IPS-NIHi11 (cell line): ENCODE results near the gene ANO2.
A peak's percentile ranks its signal among the peaks of the same experiment; 100 is the strongest.

Experiments used
- DNase-seq: peaks from one replicate; pipeline ENCODE4 v3.0.0; 2012; ENCODE audit warnings: mixed read lengths, low spot score

Gene ANO2

DNA sequence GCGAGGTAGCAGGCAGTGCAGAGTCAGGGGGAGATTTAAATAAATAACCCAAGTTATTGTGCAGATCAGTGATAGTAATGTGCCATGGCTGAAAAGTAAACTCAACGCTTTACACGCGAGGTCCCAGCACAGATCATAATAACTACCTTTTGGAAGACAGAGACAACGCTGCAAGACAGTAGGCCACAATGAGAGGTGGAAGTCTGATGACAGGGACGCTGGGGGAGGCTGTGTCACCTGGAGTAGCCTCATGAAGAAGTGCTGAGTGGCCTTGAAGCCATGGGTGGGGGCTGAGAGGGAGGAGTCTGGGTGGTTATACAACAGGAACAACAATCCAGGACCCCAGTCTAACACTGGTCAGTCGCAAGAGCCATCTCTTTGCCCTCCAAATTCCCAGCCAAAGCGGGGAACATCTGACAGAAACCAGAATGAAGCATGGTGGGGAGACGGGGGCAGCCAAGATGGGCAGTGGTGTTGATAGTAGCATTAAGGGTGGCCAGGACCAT lies 28.2 kb downstream of the ANO2 start:
- no peak for DNase-seq

DNA sequence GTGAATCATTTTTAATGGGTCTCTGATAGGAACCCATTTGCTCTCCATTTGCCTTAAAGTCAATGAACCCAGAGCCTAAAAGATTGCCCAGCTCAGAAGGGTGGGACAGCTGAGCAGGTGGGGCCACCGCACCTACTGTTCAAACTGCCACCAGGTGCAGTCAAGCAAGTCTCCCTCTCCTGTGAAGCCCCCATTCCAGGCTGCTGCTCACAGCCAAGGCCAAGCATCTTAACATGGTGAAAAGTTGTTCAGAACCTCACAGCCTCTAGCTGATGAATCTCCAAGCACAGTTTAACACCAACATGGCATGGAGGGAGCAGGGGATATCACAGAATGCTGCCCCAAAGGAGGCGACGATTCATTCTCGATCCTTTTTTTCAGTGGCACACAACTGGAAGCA lies 29.5 kb downstream of the ANO2 start:
- DNase-seq, result no peak

DNA sequence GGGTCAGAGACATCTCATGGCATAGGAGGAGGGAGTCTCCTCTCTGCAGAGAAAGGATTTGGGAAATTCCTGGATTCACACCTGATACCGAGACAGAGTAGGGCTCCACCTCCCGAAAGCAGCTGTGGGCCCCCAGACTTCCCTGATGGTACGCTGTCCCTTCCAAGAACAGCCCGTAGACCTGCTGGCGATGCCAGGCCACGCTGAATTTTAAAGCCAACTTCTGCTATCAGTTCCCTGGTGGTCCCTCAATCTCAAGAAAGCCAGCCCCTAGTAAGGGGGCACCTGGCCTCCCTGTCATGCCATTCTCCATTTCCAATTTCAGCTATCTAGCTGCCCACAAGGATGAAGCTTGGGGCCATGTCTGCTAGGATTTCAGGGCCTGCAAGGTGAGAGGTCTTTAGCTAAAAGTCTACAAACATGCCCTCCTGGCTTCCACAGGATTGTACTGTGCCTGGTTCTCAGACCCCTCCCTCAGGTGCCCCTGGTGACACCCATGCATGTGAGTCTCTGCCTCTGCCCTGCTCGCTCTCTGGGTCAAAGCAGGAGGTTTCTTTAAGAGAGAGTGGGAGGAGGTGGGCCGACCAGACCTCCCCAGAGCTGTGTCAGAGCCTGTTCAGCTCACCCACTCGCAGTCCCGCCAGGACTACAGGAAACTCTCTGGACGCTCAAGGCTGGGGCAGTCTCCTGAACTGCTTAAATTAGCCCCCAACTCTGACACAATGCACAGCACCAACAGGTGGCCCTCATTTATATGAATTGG lies 30.5 kb downstream of the ANO2 start:
- DNase-seq, result no peak

DNA sequence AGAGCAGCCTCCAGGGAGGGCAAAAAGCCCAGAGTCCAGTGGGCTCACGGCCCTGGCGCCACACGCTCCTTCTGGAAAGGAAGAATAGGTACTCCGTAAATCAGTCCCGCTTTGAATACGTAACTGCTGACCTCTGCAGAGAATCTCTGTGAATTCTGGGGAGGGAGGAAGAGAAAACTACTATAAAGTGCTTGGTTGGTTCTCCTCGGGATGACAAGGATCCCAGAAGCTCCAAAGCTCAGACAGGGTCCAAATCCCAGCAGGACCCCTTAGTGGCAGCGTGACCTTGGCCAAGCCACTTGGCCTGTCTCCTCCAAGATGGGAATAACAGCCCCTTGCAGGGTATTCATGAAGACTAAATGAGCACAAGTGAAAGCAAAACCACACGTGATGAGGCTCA lies 31.7 kb downstream of the ANO2 start:
- no peak for DNase-seq

DNA sequence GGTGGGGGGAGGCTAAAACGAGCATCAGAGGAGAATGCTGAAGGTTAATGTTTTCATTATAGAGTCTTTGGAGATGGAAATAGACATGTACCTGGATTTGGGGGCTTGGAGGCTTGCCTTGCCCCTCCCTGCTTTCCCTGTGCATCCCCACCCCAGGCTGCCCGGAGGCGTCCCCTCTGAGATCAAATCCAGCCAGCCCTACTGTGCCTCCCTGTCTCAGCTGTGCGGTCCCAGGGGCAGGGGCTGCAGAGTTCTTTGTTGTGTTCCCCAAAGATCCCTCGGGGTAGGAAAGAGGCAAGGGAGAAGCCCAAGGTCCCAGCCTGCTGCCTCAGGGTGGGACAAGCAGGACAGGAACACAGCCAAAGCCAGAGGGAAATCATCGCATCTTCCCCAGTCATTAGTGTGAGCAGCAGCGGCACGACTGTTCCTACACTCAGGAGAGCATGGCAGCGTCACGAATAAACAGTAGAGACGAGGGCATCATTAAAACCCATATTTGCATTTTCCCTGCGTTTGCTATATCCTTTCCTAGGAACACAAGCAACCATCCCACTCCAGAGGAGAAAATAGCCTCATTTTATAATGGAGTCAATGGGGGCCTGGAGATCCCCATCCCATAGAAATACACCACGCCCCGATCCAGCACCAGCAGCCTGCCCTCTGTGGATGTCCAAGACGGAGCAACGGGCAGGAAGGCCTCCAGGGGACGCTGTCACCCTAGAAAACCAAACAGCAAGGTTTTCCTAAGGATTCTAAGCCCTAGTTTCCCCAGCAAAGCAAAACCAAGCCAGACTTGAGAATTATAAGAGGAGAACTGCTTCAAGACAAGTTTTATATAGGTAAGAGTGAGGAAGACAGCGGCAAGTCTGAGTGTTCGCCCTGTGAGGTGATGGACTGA lies 32.4 kb downstream of the ANO2 start:
- peak; percentile 78 for DNase-seq

DNA sequence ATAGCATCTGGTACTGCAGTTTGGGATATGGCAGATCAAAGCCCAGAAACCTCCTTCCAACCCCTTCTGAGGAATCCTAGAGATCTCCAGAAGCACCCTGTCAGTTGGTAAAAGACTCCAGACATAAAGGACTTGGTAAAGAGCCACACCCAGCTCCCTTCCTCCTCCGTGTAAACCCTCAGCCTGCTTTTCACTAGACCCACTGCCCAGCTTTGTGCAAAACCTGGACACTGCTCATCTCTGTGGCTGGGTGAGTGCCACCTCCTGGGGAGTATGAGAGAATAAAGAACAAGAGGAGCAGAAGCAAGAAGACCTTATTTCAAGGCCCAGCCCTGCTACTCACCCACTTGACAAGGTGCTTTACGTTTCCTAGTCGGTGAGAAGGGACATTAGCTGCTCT lies 33.0 kb downstream of the ANO2 start:
- DNase-seq, result no peak

DNA sequence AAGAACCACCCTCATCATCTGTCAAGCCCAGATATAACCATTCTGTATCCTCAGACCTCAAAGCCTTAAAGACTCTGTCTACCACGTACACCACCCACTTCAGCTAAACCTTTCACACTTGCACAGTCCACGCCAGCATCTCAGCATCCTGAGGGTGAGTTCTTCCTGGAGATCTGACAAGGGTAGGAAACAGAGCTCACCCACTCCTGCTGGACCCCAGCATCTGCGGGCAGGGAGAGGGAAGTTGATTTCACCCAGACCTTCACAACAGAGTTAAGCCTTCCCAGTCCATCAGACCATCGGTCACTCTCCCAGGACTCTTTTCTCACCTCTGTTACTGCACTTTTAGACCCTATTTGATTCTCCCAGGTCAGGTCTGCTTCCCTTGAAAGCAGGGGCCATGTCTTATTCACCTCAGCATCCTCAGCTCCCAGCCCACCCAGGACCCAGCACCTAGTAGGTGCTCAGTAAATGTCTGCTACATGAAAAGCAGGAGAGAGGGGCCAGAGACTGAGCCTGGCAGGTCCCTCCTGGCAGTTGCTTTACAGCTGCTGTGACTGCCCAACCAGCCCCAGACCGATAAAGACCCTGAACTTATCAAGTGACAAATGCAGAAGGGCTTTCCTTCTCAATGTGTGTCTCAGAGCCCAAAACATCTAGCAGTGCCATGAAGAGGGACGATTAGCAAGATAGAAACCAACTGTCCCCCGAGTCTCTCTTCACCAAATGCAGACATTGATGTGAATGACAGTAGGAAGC lies 34.1 kb downstream of the ANO2 start:
- no peak for DNase-seq

DNA sequence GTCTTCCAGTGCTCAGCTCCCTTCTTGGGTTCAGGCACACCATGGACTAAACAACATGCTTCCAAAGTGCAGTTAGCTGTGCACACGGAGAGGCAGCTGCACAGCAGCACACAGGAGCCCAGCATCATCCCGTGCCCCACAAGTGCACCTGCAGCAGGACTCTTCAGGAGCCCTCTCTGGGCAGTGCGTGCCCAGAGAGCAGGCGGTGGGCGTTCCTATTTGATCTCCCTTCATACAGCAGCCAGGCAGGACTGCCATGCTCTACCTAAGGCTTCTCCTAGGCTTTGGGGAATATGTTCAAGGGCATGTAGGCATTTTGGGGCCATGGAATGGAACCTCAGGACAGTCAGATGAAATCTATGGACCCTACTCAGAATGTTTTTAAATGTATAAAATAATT lies 35.5 kb downstream of the ANO2 start:
- DNase-seq, result no peak

DNA sequence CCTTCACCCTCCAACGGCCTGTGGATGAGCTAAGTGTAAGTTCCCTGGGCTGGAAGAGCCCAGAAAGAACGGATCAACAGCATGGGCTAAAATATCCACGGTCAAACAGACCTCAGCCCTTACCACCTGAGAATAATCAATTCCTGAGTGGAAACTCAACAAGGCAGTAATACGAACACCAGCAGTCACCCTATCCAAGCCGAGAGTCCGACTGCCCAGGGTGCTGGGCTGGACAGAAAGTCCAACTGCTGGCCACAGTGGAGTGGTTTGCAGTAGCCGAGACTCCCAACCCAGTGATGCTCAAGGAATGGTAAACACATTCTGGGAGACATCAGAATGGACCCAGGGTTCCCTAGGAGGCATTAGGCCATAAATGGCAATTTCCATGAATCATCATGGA lies 36.8 kb downstream of the ANO2 start:
- DNase-seq, result no peak

DNA sequence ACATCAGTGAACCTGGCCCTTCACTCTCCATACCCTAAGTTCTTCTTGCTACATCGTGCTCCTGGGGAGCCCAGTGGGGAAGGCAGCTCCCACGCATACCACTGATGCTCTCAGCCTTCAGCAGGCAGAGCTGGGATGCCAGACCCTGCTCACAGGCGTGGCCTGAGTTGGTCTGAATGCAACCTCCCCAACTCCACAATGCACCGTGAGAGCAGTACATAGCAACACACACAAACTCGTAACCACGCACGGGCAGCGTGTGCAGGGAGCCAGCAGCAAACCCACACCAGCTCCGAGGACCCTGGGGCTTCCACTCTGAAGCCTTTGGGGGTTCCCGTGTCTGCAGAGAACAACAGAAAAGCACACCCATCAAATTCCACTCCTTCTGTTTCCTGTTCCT lies 37.3 kb downstream of the ANO2 start:
- no peak for DNase-seq

DNA sequence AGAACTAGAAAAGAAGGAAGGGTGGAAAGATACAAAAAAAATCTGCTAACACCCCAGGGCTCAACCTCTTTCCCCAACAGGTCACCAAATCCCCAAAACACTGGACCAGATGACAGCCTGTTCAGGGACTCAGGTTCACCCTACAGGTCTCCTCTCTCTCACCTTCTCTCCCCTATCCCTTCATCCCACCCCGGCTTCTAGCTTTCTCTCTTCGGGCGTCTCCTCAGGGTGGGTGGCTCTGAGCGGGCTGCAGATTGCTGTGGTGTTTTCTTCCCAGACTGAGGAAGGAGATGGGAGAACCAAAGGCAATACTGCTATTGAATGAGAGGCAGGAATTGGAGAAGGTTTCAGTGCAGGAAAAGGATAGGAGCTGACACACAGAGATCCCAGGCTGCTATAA lies 39.3 kb downstream of the ANO2 start:
- no peak for DNase-seq

DNA sequence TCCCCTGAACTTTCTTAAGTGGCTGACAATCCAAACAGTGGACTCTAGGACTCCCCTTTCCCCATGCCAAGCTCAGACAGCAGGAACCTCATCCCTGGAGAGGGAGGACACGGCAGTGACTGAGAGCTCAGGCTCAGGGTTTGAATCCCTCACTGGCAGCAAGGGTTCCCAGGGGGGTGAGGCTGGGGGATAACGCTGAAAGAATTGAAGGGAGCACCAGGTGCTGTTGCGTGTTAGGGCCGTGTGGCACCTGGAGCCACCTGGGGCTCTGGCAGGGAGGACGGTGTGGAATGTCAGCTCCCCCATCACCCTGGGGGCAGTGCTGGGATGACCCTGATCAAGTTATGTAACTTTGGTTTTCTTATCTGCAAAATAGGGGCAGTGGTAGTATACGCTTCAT lies 40.1 kb downstream of the ANO2 start:
- no peak for DNase-seq

DNA sequence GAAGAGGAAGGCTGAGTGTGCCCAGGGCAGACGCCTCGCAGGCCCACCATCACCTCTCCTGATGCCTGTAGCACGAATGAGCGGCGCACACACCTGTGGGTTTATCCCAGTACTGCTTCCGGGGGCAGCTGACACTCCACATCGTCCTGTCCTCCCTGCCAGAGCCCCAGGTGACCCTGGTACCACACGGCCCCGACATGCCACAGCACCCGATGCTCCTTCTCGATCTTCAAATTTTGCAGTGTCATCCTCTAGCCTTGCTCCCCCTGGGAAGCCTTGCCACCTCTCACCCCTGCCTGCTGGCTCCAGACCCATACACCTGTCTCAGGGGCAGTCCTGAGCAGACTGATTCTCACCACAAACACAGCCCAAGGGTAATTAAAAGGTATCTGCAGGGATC lies 40.6 kb downstream of the ANO2 start:
- DNase-seq, result no peak

DNA sequence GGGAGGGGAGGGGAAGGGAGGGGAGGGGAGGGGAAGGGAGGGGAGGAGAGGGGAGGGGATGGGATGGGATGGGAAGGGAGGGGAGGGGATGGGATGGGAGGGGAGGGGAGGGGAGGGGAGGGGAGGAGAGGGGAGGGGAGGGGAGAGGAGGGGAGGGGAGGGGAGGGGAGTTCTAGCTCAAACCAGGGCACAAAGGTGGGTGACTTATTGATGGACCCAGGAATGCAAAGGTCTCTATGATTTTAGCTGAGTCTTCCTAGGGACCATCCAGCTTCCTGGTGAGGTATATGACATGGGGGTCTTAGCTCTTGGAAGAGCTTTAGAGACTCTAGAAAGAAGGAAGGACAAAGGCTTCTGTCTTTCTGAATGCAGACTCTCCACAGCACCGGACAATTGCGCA lies 42.3 kb downstream of the ANO2 start:
- no peak for DNase-seq

DNA sequence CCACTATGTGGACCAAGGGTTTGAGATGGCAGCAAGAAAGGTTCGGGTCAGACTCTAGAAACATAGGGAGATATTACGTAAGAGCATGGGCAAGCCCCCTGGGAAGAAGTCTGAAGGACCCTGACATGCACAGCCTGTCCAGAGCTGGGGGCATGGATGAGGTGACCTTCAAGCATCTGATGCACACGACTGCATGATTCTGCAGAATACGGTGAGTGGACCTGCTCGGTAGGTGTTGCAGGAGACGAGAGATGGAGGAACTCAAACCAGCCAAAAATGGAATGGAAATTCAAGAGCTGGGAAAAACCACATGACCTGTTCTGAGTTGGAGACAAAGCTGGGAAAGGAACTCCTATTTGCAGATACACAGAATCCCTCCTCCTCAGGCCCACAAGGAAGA lies 43.6 kb downstream of the ANO2 start:
- DNase-seq, result no peak

DNA sequence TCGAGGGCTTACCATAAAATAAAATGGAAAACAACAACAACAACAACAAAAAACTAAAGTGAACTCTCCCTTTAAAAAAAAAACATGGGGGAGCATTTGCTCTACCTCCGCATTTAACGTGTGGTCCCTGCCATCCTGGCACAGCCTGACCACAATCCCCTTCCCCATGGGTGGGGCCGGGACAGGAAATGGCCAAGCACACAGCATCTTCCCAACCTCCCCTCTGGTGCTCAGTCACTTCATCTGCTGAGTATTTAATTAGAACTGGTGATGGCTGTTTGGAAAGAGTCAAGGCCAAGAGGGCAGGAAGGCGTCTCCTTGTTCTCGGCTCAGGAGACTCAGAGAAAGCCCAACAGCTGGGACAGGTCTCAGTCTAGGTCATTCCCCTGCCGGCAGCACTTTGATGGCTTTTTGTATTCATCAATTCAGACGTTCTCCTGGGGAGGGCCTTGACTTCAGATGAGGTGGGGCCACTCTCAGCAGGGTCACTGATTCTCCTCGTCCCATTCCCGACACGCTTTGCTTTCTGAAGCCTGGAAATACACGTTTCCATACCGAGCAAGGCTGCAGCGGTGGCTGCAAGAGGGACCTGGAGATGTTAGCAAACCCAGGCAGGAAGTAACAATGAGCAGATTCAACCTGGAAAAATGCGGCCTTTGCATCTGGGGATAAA lies 44.4 kb downstream of the ANO2 start:
- no peak for DNase-seq

DNA sequence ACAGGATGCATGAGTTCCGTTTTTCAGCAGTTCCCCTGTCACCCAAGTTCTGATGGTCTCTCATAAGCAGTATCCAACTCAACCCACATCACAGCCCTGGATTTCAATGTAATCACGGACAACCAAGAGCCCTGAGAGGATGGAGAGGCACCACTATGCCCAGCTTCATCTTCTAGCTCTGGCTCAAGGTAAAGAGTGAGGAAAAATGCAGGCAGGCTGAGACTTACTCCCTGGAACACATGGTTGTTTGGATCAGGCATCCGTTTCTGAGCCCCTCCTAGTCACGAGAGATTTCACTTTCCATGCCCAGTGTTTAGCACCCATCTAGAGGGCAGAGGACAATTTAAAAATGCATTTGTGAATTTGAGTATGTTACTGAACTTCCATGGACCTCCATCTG lies 45.0 kb downstream of the ANO2 start:
- DNase-seq, result no peak

DNA sequence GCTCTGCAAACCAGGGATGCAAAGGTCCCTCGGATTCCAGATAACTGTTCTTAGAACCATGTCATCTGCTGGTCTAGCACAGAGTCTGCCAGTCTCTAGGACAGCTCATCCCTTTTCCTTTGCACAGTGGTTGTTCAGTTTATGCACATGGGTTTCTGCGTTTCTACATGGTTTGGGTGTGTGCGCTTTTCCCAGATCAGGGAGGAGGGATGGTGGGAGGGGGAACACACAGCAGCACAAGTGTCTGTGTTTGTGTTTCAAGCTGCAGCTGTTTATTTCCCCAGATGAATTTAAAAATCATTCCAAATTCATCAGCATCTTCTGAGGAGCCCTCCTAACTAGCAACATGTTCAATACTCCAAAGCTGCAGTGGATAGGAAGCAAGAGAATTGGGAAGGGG lies 45.4 kb downstream of the ANO2 start:
- no peak for DNase-seq

DNA sequence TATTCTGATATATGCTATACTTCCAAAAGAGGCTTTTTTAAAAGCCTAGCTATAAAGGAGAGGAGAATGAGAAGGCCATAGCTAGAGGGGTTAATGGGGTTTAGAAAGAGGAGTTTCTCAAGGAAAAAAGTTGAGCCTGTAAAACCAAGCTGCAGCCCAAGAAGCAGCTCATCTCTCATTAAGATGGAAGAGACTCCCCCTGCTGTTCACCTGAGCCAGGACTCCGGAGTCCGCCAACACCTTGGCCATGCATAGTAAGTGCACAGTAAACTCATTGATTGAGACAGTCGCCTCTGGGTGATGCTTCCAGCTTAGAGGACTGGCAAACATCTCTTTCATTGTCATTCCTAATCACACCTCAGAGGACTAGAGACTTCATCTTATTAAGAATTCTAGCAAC lies 46.2 kb downstream of the ANO2 start:
- peak; percentile 56 for DNase-seq

DNA sequence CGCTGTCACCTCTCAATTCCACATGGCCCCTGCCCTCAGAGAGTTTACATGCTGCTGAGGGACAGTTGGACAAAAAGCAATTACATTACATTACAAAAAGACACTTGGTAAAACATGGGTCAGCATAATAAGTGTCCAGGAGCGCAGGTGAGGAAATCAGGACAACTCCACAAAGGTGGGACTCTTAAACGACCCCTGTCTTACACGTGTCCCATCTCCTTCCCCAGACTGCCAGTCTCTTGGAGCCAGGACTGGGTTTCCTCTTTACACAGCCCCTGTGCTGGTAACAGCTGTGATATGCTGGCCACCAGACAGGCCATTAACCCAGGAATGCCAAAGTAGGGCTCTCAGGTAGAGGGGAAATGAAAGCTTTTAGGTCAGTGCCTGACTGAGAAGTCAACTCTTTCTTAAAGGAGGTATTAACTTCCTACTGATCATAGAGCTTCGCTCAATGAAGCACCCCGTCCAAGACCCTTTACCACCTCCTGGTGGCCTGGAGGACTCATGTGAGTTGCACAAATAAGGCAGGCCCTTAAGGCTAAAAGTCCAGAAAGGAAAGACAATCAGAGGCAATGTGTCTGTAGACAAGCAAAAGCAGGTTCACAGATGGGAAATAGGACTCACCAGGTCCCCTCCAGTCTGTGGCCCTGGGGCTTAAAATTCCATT lies 55.5 kb downstream of the ANO2 start:
- DNase-seq, result peak; percentile 39

DNA sequence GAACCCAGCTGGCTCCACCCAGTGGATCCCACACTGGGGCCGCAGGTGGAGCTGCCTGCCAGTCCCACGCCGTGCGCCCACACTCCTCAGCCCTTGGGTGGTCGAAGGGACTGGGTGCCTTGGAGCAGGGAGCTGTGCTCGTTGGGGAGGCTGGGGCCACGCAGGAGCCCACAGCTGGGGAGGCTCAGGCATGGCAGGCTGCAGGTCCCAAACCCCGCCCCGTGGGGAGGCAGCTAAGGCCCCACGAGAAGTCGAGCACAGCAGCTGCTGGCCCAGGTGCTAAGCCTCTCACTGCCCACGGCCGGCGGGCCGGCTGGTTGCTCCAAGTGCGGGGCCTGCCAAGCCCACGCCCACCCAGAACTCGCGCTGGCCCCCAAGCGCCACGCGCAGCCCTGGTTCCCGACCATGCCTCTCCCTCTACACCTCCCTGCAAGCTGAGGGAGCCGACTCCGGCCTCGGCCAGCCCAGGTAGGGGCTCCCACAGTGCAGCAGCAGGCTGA lies 56.2 kb downstream of the ANO2 start:
- no peak for DNase-seq
